GM12878 (cell line): ENCODE results near the gene ANGEL1.

Experiments
- EP300 ChIP-seq, 2 experiments: fragments of 150-350 bp in 1 of 2; IDR thresholded peaks; 2 replicates each; pipeline ENCODE4 v1.6.1; 2011 to 2012; ENCODE audit warnings: low read depth in 2 of 2, low read length in 2 of 2, borderline replicate concordance in 1 of 2, improper control_type of control experiment in 1 of 2, inconsistent platforms in 1 of 2; ENCODE audit not compliant: control insufficient read depth in 1 of 2
- KDM1A ChIP-seq: fragments of 200-600 bp; sonication (generic); IDR thresholded peaks from 2 replicates; pipeline ENCODE4 v1.6.1; 2016; ENCODE audit warnings: borderline replicate concordance
- PML ChIP-seq: IDR thresholded peaks from 2 replicates; pipeline ENCODE4 v1.6.1; 2012; ENCODE audit warnings: low read length, inconsistent platforms

- TF ChIP-seq PML (no peak), EP300 (IDR thresholded peaks at IDR 0.05; ENCODE audit: borderline replicate concordance in 1 of 2, control insufficient read depth in 1 of 2, low read depth in 2 of 2, low read length in 2 of 2) (no peak), KDM1A (no peak)
Observed at GRCh38 chr14:76741074-76741473, 71.6 kb downstream of the ANGEL1 start.
